GM19324 (cell line): Measurements from ENCODE around the gene TMEM202.
"Not testable (repeated sequence)": the region's sequence is repeated elsewhere in the genome, so short reads cannot be mapped to it uniquely, and the experiment has no call there.

Experiments used
- ATAC-seq: cut with Tn5 transposase; IDR thresholded peaks from one replicate; pipeline ENCODE4 v1.9.1; 2021; ENCODE audit warnings: mild to moderate bottlenecking, moderate library complexity; ENCODE audit not compliant: unreplicated experiment, low FRiP score

TMEM202 gene

DNA sequence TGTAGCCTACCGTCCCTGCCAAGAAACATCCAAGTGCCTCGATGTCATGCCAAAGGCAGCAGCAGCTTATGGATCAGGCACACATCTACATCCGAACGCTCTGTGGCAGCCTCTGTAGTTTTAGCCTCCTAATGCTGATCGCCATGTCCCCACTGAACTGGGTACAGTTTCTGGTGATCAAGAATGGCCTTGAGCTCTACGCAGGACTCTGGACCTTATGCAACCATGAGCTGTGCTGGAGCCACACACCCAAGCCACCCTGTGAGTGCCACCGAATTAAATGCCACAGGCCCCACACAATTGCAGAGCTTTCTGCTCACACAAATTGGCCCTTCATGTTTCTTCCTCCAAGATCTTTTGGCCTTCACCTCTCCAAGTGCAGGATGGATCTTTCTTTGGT, 543 bp downstream of the TMEM202 start:
- no peak for ATAC-seq

DNA sequence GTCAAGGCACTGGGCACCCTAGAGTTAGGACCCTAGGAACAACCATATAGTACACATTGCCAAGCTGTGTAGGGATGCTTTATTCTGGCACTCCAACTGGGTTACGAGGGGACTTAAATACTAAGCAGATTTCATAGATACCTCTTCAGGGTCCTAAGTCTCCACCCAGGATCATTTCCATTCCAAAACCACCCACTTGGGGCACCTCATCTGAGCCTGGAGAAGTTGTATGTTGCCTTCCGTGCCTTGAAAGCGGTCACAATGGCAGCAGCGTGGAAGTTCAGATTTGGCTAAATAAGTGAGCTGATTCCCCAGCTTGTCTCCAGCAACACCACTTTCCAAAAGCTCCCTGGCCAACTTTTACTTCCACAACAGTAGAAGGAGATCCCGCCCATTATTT, 4.6 kb downstream of the TMEM202 start:
- ATAC-seq = no peak

DNA sequence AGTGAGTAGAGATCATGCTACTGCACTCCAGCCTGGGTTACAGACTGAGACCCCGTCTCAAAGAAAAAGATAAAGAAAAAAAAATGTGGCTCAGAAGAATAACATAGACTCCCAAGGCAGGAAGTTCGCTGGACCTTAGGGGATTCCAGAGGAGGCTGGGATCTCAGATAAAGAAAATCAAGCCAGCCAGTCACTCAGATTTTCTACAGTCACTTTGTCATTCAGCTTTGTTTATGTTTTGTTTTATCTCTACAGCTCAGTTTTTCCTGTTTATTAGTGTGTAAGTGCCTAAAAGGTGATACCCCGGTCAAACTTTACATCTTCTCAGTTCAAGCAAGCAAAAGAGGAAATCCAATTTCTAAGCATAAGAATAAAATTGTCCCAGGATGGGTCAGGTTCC, 6.3 kb downstream of the TMEM202 start:
- no peak for ATAC-seq

DNA sequence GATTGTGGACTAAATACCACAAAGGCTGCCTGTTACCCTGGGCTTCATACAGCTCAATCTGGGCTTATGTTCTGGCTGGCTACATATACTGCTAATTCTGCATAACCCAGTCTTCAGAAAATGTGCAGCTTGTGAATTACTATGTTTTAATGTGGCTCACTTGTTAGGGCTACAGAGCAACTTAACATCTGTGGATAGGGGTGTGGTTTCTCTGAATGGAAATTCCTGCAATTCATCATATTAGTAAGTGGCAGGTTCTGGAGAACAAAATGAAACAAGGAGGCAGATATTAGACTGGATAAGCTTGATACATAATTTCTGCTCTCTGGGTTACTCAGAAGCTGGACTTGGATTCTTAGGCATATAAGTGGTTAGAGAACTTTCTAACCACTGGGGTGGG, 6.7 kb downstream of the TMEM202 start:
- no peak for ATAC-seq

DNA sequence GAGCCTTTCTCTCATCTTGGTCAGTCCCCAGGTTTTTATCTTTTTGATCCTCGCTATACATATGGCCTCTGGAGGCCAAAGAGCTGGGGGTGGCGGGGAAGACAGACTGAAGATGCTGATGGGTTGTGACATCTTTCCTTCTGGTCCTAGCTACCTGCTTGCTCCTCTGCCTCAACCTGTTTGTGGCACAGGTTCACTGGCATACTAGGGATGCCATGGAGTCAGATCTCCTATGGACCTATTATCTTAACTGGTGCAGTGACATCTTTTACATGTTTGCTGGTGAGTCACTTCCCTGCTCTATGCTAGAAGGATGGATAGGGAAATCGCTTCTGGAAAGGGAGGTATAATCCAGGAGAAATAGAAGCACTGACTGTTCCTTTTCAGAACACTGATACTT, 8.8 kb downstream of the TMEM202 start:
- ATAC-seq = no peak

DNA sequence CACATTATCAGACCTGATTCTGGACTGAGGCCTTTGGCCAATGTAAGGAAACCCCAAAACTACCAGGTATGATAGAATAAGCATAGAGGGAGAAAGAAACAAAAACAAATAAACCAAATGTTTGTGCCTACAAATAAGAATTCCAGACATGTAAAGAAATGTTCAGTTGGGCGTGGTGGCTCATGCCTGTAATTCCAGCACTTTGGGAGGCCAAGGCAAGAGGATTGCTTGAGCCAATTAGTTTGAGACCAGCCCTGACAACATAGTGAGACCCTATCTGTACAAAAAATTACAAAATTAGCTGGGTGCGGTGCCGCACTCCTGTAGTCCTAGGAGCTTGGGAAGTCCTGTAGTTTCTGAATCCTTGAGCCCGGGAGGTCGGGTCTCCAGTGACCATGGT, 13.0 kb downstream of the TMEM202 start:
- ATAC-seq = no peak

DNA sequence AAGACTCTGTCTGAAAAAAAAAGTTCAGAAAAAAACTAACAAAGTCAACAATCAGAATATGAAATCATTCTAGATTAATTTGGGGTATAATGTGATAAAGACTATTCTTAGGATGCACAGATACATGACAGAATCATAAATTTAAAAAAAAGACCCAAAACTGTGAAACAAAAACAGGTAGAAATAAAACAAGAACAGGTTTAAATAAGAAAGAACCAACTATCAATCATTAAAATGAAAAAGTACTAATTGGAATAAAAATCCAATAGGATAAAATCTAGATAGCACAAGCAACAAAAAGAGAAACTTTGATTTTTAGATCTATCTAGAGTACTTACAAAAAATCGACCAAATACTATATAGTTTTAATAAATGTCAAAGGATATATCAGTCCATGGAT, 13.4 kb downstream of the TMEM202 start:
- no peak for ATAC-seq

DNA sequence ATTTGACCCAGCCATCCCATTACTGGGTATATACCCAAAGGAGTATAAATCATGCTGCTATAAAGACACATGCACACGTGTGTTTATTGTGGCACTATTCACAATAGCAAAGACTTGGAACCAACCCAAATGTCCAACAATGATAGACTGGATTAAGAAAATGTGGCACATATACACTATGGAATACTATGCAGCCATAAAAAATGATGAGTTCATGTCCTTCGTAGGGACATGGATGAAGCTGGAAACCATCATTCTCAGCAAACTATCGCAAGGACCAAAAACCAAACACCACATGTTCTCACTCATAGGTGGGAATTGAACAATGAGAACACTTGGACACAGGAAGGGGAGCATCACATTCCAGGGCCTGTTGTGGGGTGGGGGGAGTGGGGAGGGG, 15.2 kb downstream of the TMEM202 start:
- ATAC-seq = not testable (repeated sequence)

DNA sequence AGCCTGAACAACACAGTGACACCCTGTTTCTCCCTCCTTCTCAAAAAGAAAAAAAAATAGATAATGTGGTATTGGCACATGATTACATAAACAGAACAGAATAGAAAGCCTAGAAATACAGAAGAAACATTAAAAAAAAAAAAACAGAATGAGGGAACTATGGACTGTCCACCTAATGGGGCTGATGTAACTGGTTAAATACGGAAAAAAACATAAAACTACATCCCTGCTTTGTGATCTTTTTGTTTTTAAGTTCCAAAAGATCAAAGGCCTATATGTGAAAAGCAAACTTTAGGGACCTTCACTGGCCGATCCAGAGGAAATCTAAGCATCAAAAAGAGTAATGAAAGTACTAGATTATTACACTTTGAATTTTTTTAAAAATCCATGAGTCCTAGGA, 17.2 kb downstream of the TMEM202 start:
- no peak for ATAC-seq

DNA sequence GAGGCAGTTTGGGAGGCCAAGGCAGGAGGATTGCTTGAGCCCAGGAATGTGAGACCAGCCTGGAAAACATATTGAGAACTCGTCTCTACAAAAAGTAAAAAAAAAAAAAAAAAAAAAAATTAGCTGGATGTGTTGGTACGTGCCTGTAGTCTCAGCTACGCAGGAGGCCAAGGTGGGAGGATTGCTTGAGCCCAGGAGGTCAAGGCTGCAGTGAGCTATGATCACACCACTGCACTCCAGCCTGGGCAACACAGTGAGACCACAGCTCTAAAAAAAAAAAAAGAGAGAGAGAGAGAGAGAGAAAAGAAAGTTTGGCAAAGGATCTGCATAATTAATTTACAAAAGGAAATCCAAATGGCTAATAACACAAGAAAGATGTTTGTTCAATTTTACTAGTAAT, 21.7 kb downstream of the TMEM202 start:
- not testable (repeated sequence) for ATAC-seq

DNA sequence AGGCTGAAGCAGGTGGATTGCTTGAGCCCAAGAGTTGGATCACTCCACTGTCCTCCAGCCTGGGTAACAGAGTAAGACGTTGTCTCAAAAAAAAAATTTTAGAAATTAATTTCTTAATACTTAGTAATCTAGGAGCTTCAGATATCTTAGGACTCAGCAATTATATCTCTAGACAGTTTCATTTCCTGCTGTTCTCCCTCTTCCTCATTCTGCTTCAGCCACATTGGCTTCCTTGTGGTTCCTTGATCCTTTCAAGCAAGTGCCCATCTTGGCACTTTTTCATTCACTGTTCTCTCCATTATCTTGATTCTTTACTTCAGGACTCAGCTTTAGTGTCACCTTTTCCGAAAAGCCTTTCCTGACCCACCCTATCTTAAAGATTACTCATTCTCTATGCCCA, 22.5 kb downstream of the TMEM202 start:
- no peak for ATAC-seq

DNA sequence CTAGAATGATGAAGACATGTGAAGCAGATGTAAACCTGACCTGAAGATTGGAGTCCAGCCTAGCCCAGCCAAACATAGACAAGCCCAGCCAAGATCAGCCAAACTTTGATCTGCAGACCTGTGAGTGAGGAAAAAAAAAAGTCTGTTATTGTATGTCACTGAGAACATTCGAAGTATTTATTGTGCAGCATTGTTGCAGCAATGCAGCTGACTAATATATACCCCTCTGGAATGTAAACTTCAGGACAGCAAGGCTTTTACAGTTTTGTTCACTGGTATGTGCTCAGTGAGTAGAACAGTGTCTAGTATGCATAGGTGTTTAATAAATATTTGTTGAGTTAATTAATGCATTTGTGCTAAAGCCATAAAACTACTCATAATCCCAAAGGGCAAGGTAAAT, 23.4 kb downstream of the TMEM202 start:
- no peak for ATAC-seq

DNA sequence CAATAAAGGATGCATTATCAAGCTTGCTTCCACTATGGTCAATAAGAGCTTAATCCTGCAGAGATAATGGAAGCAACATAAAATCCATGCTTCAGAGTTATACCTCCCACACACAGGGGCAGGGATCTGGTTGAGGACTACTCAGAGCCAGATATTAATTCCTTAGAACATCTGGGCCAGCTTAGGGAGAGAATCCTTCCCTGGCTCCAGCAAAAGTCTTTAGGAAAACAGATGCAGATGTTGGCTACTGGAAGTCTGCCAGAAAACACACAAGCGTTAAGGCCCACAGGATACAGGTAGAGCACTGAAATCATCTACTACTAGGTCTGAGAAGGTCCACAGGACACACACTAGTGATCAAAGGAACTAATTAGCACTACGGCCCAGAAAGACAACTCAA, 25.2 kb downstream of the TMEM202 start:
- no peak for ATAC-seq

DNA sequence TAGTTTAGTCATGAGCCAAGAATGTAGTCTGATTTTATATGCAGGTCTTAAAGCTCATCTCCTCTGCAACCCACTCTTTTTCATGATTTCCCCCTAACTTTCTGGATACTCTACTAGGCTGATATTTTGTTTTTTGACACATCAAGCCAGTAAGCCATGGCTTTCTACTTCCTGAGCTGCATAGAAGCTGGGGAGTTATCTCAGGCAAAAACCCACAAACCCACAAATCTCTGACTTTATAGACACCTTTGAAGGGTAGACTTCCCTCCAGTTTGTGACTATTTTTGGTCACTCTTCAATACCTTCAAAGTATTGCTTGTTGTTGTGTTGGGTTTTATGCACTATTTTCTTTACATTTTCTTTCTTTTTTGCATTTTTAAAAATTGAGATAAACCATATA, 28.6 kb downstream of the TMEM202 start:
- ATAC-seq = no peak

DNA sequence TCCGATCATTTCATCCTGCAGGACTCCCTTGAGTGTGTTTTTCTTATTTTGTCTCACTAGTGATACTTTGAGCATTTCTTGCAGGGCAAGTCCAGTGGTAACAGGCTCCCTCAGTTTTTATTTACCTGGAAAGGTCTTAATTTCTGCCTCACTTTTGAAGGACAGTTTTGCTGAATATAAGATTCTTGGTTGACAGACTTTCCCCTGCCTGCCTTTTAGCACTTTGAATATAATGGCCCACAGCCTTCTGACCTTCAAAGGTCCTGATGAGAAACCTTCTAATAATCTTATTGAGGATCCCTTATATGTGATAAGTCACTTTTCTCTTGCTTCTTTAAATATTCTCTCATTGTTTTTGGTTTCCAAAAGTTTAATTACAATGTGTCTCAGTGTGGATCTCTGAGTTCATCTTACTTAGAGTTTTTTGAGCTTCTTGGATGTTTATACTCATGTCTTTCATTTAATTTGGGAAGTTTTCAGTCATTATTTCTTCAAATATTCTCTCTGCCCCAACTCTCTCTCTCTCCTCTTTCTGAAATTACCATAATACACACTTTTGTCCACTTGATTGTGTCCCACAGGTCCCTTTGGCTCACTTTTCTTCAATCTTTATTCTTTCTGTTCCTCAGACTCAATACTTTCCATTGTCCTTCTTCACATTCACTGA, 39.7 kb downstream of the TMEM202 start:
- ATAC-seq = no peak

DNA sequence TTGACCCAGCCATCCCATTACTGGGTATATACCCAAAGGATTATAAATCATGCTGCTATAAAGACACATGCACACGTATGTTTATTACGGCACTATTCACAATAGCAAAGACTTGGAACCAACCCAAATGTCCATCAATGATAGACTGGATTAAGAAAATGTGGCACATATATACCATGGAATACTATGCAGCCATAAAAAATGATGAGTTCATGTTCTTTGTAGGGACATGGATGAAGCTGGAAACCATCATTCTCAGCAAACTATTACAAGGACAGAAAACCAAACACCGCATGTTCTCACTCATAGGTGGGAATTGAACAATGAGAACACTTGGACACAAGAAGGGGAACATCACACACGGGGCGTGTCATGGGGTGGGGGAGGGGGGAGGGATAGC, 44.7 kb downstream of the TMEM202 start:
- not testable (repeated sequence) for ATAC-seq

DNA sequence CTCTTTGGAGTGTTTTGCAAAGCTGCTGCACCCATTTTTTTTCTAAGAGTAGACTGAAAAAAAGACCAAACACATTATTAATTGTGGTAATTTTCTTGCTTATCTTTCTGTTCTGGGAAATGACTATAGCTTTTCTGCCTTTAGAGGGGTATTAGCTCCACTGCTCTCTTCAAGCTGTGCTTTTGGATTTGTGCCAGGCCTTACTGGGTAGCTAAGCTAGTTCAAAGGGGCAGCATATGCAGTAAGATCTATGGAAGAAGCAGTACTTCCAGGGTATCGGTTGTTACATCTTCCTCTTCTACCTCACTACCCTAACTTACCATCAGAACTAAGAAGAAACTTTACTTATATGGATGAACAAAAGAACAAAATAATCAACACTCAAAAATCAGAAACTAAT, 47.3 kb downstream of the TMEM202 start:
- ATAC-seq = no peak

DNA sequence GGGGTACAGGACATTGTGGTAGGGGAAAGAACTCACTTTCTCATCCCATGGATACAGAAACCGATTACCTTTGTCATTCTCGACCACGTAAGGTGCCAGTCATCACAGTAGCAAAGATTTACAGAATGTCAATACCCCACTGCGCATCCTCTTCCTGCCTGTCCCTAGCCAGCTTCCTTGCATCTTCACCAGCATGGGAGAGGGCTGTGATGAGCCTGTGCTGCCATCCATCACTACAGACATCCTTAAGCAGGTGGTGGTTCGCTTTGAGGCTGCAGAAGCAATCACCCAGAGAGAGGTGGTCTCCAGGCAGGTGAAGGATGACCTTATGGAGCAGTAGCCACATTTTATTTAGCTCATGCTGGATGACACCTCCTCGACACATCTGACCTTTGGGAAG, 52.7 kb downstream of the TMEM202 start:
- no peak for ATAC-seq

DNA sequence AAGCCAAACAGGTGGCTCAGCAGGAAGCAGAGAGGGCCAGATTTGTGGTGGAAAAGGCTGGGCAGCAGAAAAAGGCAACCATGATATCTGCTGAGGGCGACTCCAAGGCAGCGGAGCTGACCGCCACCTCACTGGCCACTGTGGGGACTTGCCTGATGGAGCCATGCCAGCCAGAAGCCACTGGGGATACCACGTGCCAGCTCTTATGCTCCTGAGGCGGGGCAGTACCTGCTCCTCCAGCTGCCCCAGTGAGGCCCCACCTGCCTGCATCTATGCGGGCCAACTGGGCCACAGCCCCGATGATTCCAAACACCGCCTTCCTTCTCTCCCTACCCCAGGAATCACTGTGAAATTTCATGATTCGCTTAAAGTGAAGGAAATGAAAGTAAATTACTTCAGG, 53.1 kb downstream of the TMEM202 start:
- ATAC-seq = no peak

DNA sequence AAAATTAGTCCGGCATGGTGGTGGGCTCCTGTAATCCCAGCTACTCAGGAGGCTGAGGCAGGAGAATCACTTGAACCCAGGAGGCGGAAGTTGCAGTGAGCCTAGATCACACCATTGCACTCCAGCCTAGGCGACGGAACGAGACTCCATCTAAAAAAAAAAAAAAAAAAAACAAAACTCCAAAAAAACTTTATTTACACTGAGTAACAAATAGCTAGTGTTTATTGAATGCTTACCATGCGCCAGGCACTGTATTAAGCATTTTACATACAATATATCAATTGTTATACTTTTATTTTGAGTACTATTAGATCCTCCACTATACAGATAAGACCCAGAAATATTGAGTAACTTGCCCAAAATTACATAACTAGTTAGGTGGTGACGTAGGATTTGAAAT, 58.6 kb downstream of the TMEM202 start:
- ATAC-seq = no peak
